Femur (tissue), 1 donor: ENCODE data around the gene SPATA17.
A peak's percentile ranks its signal among the peaks of the same experiment; 100 is the strongest.

Experiments used
- DNase-seq: peaks from one replicate; pipeline ENCODE4 v3.0.0-alpha.2; 2017

The SPATA17 gene

GRCh38 chr1:217919683-217920388 is 288.7 kb downstream of the SPATA17 start:
- peak; percentile 25 for DNase-seq
